NCI-H526 (cell line): ENCODE measurements around the gene PRAMEF20.

ENCODE experiments used
- DNase-seq, 2 experiments: peaks; one replicate each; lab custom pipeline; 2025; lab: John Stamatoyannopoulos, UW

PRAMEF20 gene

GRCh38 chr1:13462682-13463081, 52.4 kb downstream of the PRAMEF20 start:
- no peak for DNase-seq

DNA sequence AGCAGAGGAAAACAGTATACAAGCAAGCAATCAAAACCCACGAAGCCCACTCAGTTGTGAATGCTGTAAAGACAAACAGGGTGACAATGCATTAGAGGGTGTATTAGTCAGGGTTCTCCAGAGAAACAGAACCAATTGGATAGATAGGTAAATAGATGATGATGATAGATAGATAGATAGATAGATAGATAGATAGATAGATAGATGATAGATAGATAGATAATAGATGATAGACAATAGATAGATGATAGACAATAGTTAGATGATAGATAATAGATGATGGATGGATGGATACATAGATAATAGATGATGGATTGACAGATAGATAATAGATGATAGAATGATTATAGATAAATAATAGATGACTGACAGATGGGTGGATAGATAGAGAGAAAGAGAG, 55.3 kb downstream of the PRAMEF20 start:
- DNase-seq: no peak

DNA sequence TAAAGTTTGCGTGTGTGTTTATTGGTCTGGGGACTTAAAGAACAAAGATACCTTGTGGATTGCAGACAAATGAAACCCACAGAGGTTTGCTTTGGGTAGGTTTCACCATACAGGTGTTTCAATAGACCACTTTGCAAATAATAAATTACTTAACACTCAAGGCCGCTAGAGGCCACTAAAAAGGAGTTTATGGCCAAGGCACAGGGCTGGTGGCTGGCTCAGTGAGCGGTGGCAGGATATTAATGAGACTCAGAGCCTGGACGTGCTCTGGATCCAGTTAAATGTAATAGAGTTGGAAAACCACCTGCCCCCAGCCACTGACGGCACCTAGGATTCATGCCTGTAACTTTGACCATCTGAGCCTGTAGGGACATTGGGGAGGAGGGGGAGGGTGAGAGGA, 59.1 kb downstream of the PRAMEF20 start:
- peak; percentile 7 to 60 for DNase-seq
